ENCODE measurements around the gene CRISPLD2.
A peak's percentile ranks its signal among the peaks of the same experiment; 100 is the strongest.

CRISPLD2 gene

GRCh38 chr16:84881702-84882521 lies 62.1 kb downstream of the CRISPLD2 start:
- DNase-seq, result no peak

DNA sequence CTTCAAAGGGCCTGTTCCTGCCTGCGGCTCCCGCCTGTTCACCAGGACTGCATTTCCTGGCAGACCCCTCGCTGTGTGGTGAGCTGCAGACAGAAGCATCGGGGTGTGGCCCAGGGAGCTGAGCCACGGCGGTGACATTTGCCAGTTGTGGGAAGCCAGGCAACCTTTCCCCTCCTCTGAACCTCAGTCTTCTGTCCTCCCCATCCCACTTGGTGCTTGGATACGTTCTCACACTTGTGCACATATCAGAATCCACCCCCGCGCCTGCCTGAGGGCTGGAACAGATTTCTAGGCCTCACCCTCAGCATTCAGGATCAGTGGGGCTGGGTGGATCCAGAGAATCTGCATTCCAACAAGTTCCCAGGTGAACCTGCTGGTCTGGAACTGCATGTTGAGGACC lies 63.5 kb downstream of the CRISPLD2 start:
- no peak for DNase-seq

DNA sequence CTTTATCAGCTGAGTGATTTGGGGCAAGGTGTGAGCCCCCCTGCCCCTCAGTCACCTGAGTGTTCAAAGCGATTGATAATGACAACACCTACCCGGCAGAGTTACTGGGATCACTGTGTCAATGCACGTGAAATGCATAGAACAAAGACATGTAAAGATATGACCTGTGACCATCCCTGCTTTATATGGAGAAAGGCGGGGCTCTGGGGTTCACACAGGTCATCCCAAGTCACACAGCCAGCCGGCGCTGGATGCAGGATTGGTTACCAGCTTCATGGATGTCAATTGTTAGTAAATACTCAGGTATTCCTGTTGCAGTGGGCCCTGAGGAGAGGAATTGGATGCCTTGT lies 64.4 kb downstream of the CRISPLD2 start:
- DNase-seq, result no peak

DNA sequence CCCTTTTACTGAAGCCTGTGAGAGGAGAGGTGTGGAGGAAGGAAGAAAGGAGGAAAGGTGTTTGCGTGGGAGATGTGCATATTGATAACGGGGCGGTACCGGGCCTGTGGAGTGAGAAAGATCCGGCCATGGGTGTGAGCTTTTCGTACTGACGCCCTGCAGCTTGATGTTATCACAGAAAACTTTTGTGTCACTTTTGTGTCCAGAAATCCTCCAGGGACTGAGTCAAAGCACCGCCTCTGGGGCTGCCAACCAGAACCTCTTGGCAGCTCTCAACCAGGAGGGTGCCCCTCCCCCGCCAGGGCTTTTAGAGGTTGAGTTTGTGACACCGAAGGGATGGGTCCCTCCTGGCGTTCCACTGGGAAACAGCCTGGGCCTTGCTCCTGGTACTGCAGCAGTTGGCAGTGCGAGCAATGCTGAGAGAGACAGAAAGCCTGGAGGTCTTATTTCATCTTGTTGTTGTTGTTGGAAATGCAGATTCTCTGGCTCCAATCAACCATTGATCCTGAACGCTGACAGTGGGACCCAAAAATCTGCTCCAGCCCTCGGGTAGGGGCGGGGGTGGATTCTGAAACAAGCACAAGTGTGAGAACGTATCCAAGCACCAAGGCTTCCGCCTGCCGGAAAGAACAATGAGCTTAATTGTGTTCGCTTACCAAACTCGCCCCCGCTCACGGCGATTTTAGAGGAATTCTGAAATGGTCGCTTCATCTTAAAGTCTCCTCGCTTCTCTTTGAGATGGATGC lies 65.0 kb downstream of the CRISPLD2 start:
- DNase-seq, result peak in 48 of 58 donors; percentile 11 to 74 (median 44)

DNA sequence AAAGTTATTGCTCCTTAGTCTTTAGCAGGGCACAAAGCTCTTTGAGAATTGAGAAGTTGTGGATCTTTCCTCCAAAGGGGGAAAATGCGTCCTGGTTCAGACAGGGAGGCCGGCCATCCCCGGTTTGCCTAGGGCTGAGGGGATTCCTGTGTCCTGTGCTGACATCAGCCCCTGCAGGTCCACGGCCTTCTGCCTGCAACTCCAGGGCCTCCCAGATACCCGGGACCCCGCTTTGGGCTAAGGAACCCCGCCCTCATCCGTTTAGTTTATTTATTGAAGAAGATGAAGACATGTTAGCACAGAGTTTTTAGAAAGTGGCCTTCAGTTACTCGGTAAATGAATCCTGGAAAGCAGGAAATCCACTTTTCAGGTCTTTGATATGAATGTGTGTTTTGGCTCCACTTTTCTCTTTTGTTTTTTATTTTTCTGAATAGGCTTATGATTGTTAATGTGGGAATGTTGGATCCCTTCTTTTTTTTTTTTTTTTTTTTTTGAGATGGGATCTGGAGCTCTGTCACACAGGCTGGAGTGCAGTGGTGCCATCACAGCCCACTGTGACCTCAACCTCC lies 65.6 kb downstream of the CRISPLD2 start:
- DNase-seq, result peak in 4 of 58 donors; percentile 34 to 41 (median 35)

- no peak for DNase-seq
Measured at GRCh38 chr16:84886497-84887090, 66.8 kb downstream of the CRISPLD2 start.

DNA sequence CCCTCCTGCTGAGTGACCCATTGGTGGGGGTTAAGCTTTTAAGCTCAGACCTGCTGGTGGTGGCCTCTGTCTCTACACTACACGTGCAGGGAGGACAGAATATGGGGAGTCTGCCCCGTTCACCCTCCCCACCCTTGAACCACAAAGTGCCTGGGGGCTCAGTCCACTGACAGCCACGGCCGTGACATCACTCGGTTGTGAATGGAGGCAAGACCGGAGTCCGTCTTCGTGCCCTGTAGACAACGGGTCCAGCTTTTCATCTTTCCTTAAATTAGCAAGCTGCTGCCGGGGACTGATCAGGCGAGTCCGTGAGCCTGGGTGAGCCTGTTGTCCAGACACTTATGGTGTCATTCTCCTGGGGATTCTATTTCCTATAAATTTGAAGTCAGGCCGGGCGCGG lies 67.4 kb downstream of the CRISPLD2 start:
- DNase-seq, result no peak

DNA sequence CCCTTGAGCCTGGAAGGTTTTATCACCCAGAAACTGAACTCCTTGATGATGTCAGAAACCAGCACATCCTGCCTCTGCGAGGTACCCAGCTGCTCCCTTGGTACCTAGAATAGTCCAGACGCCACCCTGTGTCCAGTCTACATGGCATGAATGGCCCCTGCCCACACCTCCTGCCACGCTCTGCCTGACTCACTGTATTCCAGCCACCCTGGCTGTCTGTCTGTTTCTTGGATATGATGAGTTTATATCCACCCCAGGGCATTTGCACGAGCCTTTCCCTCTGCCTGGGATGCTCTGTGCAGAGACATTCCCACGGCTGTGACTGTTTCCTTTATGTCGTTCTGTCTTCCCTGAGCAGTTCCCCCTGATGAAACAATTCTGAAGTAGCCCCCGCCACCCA lies 68.7 kb downstream of the CRISPLD2 start:
- DNase-seq, result no peak

GRCh38 chr16:84889066-84889465 lies 69.3 kb downstream of the CRISPLD2 start:
- DNase-seq, result no peak

DNA sequence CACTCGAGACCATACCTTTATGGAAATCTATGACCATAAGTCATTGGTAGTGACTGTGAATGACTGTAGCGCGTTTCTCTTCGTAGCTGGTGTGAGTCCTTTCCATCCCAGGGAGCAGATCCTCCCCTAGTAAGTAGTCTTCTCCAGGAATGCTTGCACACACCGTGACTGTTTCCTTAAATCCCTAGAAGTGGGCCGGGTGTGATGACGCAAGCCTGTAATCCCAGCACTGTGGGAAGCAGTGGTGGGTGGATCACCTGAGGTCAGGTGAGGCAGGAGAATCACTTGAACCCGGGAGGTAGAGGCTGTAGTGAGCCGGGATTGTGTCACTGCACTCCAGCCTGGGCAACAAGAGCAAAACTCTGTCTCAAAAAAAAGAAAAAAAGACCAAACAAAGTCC lies 70.6 kb downstream of the CRISPLD2 start:
- DNase-seq, result no peak

DNA sequence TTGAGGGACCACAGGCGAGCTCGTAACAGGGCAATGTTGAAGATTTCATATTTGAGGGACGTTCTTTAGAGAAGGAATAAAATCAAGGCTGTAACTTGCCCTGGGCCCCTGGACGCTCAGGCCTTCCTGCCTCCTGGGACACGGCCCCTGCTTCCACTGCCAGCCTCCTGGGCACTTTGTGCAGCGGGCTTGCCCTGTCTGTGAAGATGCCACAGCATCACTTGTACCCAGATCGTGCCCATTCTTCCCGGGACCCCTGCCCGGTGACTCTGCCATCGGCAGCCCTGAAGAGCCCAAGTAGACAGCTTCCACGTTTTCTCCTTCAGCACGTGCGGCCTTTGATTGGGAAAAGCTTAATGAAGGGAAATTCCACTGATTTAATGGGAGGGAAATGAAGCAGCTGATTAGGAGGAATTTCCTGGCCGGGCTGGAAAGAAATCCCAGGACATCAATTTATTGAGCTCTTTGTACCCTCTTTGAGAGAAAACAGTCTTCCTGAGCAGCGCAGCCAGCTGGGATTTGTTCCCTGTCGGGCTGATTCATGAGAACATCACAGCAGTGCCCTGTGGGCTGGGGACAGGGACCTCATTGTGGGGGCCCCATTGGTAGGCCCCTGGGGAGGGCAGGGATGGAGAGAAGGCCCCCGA lies 71.5 kb downstream of the CRISPLD2 start:
- peak in 27 of 58 donors; percentile 6 to 58 (median 20) for DNase-seq

DNA sequence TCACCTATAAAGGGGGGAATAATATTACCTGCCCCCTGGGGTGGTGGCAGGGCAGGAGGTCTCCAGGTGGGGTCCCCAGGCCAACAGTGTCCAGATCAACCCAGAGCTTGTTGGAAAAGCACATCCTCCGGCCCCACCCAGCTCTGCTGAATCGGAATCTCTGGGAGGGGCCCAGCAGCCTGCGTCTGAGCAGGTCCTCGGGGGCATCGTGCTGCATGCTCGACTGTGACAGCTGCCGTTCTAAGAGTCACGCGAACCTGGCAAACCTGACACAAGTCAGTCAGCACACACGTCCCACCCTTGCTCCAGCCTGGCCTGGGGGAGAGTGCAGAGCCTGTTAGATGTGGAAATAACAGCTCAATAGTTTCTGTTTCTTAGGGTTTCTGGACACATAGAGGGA lies 72.3 kb downstream of the CRISPLD2 start:
- DNase-seq, result no peak

DNA sequence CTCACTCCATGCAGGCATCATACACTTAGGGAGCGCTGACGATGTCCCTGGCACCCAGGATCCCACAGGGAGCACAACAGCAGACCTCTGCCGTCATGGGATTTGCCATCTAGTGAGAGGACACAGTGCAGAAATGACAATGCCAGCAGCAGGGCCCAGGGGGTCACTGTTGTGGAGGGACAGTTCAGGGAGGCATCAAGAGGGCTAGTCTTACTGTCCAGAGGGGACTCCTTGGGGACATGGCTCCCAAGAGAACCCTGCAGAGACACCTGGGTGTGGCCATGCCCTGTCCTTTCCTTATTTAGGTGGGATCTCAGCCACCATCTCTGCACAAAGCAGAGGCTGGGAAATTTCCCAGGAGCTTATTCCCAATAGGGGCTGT lies 73.7 kb downstream of the CRISPLD2 start:
- DNase-seq, result no peak

DNA sequence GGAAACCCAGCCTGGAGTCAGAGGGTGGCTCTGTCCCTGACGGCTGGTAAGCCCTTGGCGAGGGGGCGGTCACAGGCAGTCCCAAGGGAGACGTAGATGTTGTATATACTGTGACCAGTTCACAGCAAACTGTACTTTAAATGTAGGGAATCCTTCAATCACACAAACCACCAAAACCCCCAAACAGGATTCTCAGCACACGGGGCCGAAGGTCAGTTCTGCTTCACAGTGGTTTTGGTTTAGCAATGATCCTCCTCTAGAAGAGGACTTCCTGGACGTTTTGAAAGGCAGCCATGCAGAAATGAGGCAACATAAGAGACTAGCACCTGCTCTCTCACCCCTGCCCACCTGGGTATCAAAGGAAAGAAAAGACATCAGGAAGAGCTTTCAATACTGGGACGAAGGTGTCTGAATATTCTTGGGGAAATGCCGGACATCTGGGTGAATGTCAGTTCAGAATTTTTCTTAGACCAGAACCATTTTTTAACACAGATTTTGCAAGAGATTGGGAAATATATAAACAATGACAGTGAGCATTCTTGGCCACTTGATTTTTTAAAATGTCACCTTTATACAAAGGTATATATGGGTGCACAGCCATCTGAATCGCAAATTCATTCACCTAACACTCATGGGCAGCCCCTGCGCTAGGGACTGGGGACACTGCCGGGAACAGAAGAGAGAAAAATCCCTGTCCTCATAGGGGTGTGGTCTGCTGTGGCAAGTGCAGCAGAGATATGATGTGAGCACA lies 74.2 kb downstream of the CRISPLD2 start:
- DNase-seq, result no peak

- DNase-seq, result no peak
Measured at GRCh38 chr16:84895016-84895415, 75.2 kb downstream of the CRISPLD2 start.

DNA sequence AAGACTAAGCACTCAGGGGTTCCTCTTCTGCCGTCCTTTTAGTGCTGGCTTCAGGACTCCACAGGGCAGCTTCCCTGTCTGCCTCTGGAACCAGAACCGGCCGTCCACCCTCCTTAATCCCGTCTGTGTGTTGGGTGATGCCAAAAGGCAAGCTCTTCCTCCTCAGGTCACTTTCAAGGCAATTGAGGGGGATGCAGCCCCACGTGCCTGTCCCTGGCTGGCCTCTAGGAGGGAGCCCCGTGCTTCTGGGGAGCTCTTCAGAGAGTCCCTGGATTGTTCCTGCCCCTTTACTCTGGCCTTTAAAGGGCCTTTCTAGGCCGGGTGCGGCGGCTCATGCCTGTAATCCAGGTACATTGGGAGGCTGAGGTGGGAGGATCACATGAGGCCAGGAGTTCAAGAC lies 77.1 kb downstream of the CRISPLD2 start:
- DNase-seq, result no peak

GRCh38 chr16:84897911-84898377 lies 78.2 kb downstream of the CRISPLD2 start:
- DNase-seq, result peak in 3 of 58 donors; percentile 9 to 29 (median 13)

- DNase-seq, result no peak
Measured at GRCh38 chr16:84898447-84898846, 78.7 kb downstream of the CRISPLD2 start.

DNA sequence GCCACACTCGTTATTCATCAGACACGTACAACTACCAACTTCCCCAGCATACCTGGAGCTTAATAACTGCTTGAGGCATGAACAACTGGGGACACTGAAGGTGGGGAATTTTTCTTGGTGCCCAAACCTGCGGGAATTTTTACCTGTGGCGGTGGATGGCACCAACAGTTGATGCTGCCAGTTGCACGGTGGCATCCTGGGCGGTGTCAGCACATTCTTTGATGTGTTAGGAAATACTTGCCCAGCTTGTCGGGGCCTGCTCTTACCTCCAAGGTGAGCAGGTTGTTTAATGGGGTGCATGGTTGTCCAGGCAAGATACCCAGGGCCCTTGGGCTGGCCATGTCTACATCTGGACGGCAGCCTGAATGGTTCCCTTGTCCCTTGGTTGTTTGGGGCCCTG lies 79.6 kb downstream of the CRISPLD2 start:
- no peak for DNase-seq

- DNase-seq, result no peak
Measured at GRCh38 chr16:84905965-84906460, 86.2 kb downstream of the CRISPLD2 start.
